Left hindlimb (tissue), 1 donor: ENCODE data around the gene RRAGD.

ENCODE experiments used
- DNase-seq: peaks from one replicate; pipeline ENCODE4 v3.0.0-alpha.2; 2018

RRAGD gene

DNA sequence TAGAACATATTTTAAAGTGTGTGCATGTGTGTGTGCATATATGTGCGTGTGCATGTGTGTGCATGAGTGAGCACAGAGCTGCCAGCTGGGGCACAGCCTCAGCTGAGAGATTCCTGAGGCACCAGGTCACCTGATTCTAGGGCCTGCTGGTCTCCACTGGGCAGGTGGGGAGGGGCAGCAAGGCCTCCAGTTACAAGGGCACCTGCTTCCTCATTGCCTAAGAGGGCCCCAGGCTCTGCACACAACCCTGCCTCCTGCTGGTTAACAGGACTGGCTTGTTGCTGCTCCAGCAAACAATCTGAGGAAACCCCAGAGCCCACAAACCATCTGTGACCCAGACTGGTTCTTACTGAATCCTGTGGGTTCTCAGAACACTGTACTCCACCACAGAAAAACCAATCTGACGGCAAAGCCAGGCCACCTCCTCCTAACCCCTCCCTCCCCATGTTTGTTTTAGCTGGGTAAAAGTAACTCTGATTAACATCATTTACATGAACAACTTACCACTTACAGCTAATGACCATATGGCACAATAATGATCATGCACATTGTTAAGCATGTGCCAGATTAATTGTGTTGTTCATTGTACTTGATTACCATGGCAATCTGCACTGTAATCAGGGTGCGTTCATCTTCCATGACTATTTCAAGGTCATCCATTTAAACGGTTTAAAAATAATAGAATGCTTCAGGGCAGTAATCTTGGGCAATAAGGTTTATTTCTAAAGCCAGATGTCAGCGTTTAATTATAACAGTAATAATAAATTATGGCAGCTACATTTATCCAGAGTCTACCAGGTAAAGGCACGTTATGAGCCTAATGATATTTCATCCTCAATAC lies 36.4 kb downstream of the RRAGD start:
- peak; percentile 34 for DNase-seq

DNA sequence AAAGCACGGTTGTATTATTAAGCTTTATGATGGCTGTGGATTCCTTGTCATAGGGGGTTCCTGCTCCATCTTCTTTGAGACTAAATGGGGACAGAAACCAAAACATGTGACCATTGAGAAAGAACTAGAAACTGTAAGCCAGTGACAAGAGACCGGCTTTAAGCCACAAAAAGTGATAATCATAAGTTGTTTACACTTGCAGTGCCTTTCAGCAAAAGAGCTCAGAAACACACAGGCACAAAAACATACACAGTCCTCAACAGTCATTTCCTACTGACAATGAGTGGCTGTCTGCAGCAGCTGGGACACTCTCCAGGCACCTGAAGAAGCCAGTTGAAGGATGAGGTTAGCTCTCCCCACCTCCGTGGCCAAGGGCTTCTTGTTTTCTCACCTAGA lies 39.6 kb downstream of the RRAGD start:
- no peak for DNase-seq

DNA sequence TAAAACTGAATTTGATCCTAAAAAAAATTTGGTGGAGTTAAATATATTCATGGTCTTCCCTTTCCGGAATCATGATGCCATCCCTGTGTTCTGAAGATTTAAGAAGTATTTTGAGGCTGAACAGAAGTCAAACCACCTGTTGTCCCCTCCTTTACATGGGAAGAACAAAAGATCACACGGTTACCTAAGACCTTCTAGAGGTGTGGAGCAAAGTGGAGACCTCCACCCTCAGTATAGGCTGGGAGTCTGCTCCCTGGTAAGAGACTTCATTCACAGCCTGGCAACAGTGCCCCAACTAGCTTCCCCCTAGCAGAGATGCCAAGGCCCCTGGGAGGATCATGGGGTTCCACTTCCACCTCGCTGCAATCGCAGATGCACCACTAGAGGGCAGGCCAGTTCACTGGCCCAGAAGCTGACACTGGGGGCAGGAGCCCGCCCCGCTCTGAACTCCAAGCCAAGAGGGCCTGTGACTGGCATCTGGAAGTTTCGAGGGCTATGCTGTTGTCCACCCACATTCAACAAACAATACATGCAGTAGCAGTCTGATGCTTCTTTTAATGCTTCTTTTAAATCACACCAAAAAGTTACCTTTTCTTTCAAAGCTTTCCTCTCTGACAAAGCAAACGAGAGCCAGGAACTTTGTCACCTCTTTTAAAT lies 40.1 kb downstream of the RRAGD start:
- DNase-seq, result peak; percentile 45

DNA sequence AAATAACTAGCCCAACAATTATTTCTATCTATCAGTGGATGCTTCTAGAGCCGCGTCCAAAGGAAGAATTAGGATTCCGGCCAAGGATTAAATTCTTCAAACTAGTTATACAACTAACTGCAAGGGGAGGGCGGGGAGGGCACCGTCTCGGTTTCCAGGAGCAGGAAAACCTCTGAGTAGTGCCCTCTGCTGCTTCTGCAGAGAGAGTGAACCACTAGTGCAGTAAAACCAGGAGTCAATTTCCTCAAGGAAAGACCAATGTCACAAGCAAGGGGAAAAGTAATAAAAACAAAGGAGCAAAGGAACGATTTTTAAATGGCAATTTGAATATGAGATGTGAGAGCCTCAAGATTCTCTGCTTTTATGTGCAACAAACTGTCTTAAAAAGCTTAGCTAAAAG lies 43.1 kb downstream of the RRAGD start:
- DNase-seq, result no peak

DNA sequence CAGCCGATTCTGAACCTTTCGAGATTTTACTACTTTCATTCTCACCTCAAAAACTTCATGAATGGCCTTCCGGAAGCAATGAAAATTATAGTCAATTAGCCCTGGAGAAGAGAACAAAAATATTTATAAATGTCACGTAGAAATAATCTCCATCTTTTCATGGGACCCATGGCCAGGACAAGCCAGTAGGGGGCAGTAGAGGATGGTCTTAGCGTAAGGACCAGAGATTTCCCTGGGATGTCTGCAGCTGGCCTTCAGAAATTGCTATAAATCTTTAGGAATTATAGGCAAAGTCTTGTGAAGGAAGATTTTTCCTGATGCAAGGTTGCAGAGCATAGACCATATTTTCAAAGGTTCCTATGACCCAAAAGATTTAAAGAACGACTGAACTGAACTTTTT lies 44.0 kb downstream of the RRAGD start:
- DNase-seq, result peak; percentile 46

DNA sequence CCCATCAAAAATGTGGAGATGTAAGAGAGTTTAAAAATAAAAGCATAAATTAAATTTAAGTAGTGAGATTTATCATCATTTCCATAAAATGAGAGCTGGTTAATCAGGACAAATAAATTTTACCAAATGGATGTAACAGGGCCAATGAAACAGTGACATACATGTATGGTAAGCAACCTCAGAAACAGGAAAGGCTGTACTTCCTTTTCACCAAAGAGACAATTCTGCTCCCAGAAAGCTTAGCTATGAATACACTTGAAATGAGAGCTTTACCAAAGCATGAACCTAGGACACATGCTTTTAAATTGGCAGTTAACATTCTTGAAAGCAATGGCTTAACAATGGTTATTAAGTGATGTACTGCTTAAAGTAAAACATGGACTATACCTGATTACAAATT lies 47.5 kb downstream of the RRAGD start:
- DNase-seq, result no peak

DNA sequence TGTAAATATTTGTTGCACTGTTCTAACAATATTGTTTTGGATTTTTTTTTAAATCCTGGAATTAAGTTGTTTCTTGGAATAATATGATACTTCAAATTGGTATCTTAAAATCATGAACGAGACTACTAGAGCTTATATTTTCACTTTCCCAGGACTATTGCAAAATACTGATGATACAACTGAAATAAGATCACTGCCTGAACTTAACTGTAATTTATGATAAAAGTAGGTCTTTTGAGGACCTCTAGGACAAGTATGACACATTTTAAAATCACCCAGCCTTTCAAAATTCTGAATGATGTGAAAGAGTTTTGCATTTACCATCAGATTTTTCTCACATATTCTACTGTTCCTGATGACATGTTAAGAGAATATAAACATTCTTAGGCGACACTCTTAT lies 50.9 kb downstream of the RRAGD start:
- no peak for DNase-seq

DNA sequence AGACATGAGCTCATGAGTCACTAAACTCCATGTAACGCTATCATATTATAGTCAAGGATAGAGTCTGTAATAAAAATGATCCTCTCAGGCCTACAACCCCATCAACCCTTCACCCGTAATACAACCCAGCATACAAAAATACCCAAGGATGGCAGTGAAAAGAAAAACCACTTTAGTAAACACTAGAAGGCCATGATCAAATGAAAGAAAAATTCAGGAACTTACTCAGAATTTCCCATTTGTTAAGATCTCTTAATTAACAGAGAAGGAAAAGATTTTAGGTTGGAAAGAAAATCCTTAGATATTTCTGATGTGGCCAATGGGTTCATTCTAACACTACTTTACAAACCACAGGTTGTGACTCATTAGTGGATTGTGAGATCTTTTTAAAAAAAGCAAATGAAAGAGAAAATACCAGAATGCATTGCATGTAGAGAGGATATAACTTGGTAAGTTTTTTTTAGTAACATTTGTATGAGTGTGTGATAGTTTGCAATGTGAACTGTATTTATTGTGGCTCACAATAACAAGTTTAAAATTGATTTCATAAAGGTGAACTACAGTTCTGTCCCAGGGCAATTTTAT lies 51.6 kb downstream of the RRAGD start:
- DNase-seq, result no peak

DNA sequence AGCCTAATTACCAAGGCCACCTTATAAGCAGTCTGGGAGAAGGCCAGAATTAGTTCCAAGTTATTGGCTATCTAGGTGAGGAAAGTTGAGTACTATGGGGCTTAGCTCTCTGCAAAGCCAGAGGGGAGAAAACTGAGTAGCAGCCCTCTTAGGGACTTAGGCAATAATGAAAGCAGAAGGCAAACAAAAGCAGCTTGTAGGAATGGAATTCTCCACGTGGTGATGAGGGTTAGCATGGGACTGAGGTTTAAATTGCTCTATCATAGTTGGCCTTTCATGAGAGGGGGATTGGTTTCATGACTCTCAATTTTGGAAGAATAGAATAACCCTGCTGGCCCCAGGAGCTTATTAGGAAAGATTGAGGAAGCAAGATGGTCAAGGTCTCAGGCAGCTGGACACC lies 52.5 kb downstream of the RRAGD start:
- DNase-seq, result no peak

DNA sequence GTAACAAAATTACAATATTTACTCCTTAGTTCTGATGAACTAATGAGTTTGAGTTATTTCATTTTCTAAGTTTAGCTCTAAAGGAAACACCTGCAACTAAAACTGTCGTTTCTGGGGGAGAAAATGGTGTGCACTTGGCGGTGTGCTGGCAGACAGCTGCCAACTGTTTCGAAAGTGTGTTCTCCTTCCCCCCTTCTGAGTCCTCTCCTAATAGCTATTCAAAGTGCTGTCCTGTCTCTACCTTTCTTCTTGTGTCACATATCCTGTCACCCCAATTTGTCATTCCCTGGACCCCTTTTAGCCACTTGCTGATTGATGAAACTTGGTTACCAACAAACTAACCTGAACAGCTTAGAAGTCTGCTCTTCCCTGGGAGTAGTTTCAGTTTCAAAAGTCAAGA lies 54.7 kb downstream of the RRAGD start:
- no peak for DNase-seq

DNA sequence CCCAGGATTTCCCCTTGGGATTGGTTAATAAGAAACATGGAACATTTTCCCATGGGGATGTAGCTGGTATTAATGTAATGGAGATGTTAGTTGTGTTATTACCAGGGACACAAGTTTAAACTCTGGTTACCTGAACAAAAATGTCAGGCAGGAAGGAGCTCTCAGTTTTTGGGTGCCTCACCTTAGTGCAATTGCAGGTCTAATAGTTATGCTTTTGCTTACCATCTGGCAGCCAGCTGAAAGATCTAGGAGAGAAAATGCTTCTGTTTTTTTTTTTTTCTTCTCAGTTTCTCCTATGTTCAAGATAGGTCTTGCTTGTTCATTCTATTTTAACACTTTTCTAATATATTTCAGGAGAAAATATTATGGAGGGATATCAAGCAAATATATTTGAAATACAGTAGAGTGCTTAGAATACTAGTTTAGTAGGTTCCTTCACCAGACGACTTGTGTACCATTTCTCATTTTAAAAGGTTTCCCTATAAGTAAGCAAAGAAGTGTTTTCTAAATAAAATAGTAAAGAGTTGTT lies 55.4 kb downstream of the RRAGD start:
- no peak for DNase-seq

DNA sequence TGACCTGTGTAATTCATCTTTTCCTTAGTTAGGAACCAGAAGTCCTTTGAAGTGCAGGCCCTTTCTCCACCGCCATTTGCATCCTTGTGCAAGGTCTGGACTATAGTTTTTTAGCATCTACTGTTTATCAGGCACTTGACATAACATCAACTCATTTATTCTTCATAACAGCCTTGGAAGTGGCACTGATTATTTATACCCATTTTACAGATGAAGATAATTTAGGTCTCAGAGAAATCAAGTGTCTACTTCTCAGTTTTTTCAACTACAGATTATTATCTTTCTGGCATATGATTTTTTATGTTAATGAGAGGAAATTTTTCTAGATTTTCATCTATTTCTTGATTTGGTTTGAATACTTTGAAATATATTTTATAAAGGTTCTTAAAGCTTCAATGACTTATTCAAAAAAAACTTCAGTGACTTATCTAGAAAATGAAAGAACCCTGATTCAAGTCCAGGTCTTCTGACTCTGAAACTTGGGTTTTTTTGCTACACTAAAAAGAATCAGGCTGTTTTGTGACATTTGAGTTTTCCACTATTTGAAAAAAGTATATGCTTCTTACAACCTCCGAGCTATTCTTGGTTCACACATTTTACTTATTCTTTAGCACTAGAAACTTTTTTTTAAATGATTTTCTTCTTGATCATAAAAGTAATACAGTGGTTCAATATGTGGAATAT lies 56.4 kb downstream of the RRAGD start:
- DNase-seq, result no peak

DNA sequence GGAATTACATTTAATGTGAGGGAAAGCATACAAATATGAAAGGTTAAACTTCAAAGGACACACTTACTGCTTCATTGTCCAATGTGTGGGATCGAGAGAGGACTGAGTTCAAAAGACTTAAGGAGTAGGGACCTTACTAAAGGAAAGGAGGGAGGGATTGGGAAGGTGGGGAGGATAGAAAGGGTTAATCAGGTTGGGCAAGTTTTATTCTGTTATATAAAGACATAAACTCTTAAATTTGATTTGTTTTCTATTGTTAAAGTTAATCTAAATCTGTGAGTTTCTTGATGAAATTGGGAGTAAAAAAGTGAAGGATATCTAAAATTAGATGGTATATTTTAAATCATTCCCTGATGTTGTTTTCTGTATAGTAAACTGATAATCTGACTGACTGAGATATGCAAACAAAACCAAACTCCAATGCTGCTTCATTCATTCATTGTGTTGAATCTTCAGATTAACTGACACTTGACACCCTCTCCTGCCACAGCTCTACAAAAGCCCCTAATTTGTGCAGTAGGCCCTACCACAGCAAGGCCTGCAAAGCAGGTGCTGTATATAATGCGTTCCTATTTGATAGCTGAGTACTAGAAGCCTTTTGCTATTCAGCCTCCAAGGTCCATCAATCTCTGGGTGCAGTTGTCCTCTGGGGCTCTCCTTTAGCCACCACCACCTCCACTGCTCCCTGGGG lies 58.2 kb downstream of the RRAGD start:
- DNase-seq, result no peak

DNA sequence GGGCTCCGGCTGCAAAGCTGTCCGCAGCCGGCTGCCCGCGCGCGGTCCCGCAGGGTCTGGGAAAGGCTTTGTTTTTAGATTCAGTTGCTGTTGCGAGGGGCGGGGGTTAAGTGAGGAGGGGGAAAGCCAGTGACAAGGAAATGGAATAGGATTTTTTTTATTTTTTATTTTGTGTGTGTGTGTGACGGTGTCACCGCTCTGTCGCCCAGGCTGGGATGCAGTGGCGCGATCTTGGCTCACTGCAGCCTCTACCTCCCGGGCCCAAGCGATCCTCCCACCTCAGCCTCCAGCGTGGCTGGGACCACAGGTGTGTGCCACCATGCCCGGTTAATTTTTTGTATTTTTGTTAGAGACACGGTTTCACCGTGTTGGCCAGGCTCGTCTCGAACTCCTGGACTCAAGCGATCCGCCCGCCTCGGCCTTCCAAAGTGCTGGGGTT lies 58.9 kb downstream of the RRAGD start:
- DNase-seq, result no peak

DNA sequence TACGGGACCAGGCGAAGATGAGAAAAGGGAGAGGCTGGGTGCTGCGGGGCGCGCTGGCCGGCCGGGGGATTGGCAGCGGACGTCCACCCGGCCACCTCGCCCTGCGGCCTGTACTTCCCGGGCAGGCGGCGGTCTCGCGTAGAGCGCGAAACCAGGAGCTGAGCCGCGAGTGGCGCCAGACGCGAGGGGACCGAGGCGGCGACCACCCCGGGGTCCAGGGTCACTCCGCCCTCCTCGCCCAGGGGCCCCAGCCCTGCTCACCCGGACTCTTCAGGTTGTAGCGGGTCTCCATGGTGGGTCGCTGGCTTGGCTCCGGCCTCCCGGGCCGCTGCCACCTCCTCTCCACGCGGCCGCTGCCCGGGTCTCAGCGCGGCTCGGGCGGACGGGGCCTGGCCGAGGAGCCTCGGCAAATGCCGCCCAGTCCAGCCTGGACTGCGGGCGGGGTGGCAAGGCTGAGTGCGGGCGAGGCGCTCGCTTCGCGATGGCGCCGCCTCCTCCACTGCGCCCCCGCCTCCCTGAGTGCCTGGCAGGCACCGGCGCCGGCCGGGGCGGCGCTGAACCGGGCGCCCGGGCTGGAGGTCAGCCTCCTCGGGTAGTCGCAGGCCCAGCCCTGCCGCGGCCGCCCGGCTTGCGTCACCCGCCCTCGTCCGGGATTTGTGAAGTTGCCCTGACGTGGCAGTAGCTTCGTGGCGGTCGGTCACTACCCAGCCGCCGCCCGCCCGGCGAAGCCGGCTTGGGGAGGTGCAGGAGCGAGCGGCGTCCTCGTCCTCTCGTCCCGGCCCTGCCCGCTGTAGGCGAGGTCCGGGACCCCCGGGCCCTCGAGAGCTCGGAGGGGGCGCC lies 59.6 kb downstream of the RRAGD start, which contains the start of gene UBE2J1:
Gene UBE2J1 (minus strand): TSS at position 445 of the 840 bp plus-strand sequence. CDS start 153 bp downstream, at position 292.
- DNase-seq, result peak; percentile 93

DNA sequence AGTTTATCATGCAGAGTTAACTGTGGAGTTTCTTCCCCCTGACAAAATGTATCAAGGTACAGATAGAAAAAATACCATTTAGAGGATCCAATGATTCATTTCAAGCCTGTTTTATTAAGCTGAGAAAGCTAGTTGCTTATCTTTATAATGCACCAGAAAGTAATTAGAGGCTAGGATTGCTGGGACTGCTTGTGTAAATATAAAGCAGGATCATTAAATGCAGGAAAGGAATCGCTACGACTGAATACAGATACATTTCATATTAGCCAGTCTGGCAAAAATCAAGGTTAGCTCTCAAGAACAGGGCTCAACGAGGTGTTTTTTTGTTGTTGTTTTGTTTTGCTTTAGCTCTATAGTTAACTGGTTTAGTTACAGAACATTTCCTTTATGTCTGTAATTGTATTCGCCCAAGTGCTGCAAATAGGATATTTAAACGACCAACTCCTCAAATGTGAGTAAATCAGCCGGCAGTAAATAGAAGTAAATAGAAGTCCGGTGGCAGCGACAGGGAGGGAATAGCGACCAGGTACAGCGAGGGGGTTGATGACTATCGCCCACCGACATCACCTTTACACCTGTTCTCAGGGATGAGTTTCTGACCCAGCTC lies 60.3 kb downstream of the RRAGD start:
- DNase-seq, result no peak

DNA sequence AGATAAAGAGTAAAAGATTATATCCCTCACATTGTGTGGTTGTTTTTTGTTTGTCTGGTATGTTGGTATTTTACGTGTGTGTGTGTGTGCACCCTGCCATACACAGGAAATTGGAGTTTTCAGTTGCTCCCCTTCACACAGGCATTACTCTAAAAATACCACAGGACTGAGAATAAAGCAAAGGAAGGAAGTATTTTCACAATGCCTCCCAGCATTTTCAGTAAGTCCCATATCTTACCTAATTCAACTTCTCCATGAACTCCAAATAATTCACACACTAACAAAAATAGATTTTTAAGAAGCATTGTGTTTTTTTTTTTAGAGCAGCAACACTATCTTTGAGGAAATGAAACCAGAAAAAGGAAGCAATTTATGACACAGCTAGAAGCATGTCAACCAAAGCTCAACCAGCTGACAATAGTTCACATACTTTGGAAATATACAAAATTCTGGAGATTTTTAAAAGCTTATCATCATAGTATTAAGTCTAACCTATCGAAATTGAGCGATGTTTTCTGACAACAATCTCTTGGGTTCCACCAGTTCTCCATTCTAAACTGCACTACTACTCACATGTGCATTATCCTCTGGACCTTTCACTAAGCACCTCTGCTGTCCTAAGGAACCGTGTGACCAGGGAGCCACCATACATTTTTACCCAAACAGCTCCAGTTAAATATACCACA lies 61.6 kb downstream of the RRAGD start:
- DNase-seq, result no peak

DNA sequence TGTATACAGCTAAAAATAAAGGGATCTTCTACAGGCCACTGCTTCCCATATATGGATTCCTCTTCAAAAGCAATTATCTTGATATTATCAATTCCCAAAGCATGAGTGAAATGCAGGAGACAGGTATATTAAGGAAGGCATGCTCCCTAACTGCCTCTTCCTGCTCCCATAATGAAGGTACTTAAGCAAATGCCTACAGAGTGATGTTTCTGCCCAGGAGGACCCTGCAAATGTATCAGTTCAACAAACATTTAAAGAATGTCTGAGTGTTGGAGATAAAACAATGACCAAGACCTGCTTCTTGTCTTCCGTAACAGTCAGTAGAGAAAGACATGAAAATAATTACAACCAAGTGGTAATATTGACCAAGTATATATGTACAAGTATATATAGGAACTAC lies 63.7 kb downstream of the RRAGD start:
- no peak for DNase-seq

DNA sequence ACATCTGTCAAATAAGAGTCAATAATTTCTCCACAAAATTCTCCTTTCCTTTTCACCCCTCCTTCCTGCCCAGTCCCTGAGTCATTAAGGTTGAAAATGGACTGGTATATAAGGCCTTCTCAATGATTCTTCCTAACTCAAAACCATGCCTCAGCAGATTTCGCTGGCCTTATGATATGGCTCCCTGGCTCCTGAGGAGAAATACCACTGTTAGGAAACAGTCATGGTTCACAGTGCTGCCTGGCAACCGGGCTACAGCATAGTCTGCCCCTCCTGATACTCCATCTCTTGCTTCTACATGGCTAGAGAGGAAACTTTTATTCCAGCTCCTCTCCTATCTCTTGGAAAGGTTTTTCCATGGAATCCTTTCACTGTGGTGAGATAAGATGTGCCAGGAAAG lies 64.2 kb downstream of the RRAGD start:
- no peak for DNase-seq

DNA sequence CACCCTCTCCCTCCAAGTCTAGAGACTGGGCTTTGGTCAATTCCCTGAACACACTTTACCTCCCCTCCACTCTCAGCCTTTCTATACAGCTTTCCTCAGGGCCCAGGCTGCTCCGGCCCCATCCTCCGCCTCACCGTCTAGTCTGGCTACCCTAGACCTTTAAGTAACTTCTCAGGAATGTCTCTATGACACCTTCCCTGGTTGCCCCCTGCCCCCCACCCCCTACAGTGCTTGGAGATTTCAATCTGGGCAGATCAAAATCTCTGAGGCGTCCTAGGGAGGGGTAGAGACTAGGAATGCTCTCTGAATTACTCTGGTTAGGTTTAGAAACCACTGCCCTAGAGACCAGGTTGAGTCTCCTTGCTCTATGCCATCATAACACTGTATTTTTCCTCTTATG lies 65.6 kb downstream of the RRAGD start:
- DNase-seq, result no peak

DNA sequence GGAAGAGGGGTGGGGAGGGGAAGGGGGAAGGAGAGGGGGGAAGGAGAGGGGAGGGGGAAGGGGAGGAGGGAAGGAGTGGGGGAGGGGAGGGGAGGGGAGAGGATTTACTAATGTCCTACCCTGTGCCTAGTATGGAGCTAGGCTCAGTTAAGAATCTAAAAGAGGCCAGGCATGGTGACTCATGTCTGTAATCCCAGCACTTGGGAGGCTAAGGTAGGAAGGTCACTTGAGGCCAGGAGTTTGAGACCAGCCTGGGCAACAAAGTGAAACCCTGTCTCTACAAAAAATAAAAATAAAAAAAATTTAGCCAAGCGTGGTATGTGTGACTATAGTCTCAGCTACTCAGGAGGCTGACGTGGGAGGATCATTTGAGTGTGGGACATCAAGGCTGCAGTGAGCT lies 72.5 kb downstream of the RRAGD start:
- DNase-seq, result no peak
